K562 (cell line): ENCODE results near the gene CD46. TPM values are rescaled to one million over a fixed set of nuclear protein-coding genes. Genes with fewer than 3 reads are reported as not detected.

Experiments
- ARID1B ChIP-seq: fragments of 450-650 bp; IDR thresholded peaks from 2 replicates; pipeline ENCODE4 v1.6.1; 2016; ENCODE audit warnings: antibody characterized with exemption, mild to moderate bottlenecking, inconsistent platforms
- TCF3 ChIP-seq: sonication (generic); formaldehyde crosslinking; IDR thresholded peaks from 2 replicates; pipeline ENCODE4 v1.4.0; 2020; ENCODE audit warnings: mild to moderate bottlenecking, missing genetic modification reagents
- polyA plus RNA-seq, 8 experiments: library from polyadenylated mRNA; depleted of rRNA in 4 of 8; stranded (reverse) in 5 of 8; unstranded in 3 of 8; fragments of >200 nt; fragmentation: Nextera tagmentation in 2 of 8; fragmentation: Illumina TruSeq in 1 of 8; extraction: Ambion mirVana in 2 of 8; extraction: Trizol in 1 of 8; gene quantifications; 2 replicates each; pipeline versions ENCODE4 v1.2.1 to v1.2.3, GENCODE V29; 2011 to 2014; ENCODE audit warnings: inconsistent platforms in 1 of 8, missing spikeins in 1 of 8
- total RNA-seq, 7 experiments: library from RNA; depleted of rRNA in 6 of 7; stranded (reverse); fragments of >200 nt in 6 of 7; fragmentation: Illumina TruSeq in 2 of 7; extraction: Trizol in 2 of 7; gene quantifications; 2 replicates each; pipeline versions ENCODE4 v1.2.1 to v1.2.3, GENCODE V29; 2011 to 2021; ENCODE audit warnings: low replicate concordance in 1 of 7
- TF ChIP-seq, protein P1 (sequence below): fragments of 150-350 bp; IDR thresholded peaks from 2 replicates; pipeline ENCODE4 v1.6.1; 2014; ENCODE audit warnings: low read depth, mild to moderate bottlenecking, low read length, borderline replicate concordance
- TF ChIP-seq, protein P2 (sequence below), 2 experiments: IDR thresholded peaks in 1 of 2; conservative IDR thresholded peaks in 1 of 2; 2 replicates each; pipeline ENCODE4 v1.6.1; 2016; ENCODE audit warnings: low read depth in 2 of 2, mild to moderate bottlenecking in 1 of 2, missing compliant biosample characterization in 1 of 2, missing genetic modification characterization in 1 of 2, moderate library complexity in 1 of 2

Gene CD46
- total and polyA plus RNA-seq, 9 of the 15 experiments (the other 6 are each of a cell fraction or from before 2014, with no cell fraction given) = 87.9 to 374 (median 156) TPM

DNA sequence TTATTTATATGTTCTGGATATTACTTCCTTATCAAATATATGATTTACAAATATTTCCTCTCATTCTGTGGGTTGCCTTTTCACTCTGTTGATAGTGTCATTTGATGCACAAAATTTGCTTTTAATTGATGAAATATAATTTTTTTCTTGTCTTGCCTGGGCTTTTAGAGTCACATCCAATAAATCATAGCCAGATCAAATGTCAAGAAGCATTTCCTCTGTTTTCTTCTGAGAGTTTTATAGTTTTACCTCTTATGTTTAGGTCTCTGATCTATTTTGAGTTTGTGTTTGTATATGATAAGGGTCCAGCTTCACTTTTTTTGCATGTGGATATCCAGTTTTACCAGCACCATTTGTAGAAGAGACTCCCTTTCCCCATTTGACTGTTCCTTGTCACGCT, 29.5 kb downstream of the CD46 start (continued):
- TF ChIP-seq, protein P1, sequence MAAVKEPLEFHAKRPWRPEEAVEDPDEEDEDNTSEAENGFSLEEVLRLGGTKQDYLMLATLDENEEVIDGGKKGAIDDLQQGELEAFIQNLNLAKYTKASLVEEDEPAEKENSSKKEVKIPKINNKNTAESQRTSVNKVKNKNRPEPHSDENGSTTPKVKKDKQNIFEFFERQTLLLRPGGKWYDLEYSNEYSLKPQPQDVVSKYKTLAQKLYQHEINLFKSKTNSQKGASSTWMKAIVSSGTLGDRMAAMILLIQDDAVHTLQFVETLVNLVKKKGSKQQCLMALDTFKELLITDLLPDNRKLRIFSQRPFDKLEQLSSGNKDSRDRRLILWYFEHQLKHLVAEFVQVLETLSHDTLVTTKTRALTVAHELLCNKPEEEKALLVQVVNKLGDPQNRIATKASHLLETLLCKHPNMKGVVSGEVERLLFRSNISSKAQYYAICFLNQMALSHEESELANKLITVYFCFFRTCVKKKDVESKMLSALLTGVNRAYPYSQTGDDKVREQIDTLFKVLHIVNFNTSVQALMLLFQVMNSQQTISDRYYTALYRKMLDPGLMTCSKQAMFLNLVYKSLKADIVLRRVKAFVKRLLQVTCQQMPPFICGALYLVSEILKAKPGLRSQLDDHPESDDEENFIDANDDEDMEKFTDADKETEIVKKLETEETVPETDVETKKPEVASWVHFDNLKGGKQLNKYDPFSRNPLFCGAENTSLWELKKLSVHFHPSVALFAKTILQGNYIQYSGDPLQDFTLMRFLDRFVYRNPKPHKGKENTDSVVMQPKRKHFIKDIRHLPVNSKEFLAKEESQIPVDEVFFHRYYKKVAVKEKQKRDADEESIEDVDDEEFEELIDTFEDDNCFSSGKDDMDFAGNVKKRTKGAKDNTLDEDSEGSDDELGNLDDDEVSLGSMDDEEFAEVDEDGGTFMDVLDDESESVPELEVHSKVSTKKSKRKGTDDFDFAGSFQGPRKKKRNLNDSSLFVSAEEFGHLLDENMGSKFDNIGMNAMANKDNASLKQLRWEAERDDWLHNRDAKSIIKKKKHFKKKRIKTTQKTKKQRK = no peak
- TF ChIP-seq, protein P2, sequence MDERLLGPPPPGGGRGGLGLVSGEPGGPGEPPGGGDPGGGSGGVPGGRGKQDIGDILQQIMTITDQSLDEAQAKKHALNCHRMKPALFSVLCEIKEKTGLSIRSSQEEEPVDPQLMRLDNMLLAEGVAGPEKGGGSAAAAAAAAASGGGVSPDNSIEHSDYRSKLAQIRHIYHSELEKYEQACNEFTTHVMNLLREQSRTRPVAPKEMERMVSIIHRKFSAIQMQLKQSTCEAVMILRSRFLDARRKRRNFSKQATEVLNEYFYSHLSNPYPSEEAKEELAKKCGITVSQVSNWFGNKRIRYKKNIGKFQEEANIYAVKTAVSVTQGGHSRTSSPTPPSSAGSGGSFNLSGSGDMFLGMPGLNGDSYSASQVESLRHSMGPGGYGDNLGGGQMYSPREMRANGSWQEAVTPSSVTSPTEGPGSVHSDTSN (CRISPR knock-in tag; IDR thresholded peaks at IDR 0.05; ENCODE audit: low read depth) = no peak
- TF ChIP-seq, protein P2 (tag; conservative IDR thresholded peaks at IDR 0.05; ENCODE audit: low read depth) = peak; percentile 66
- TF ChIP-seq ARID1B = peak; percentile 31; the same call in 1 of the 2 replicates
- peak; percentile 29; the same call in 1 of the 2 replicates for TF ChIP-seq TCF3 (CRISPR knock-in tag)
- TF ChIP-seq, all 486 proteins: peak for 5
